Activated naive CD8-positive, alpha-beta T cell treated with anti-CD3 and anti-CD28 coated beads, Interleukin-2, amount 10 ng/mL, durations not matched to agents 7 days and 5 days (primary cell): ENCODE measurements around the gene PUS7. TPM values are rescaled to one million over a fixed set of nuclear protein-coding genes. Genes with fewer than 3 reads are reported as not detected.
"Not testable (repeated sequence)": the region's sequence is repeated elsewhere in the genome, so short reads cannot be mapped to it uniquely, and the experiment has no call there.

Experiments used
- ATAC-seq: fragments of 150-1000 bp; cut with Tn5 transposase; one replicate; pipeline ENCODE4 v1.10.0; 2021; ENCODE audit warnings: low read depth, moderate library complexity
- POLR2A ChIA-PET: fragments of 350-600 bp; sonication (Branson Sonifier 250); formaldehyde crosslinking; loops from one replicate; lab custom pipeline; 2021; ENCODE audit warnings: antibody characterized with exemption; lab: Charles Lee
- DNase-seq: peaks from one replicate; pipeline ENCODE4 v3.0.0; 2021
- H3K27ac Mint-ChIP-seq: one replicate; pipeline ENCODE4 v1.8.0; 2022; ENCODE audit warnings: mild to moderate bottlenecking, mixed read lengths
- H3K27me3 Mint-ChIP-seq: one replicate; pipeline ENCODE4 v1.8.0; 2022; ENCODE audit warnings: mild to moderate bottlenecking, moderate library complexity, mixed read lengths
- H3K36me3 Mint-ChIP-seq: one replicate; pipeline ENCODE4 v1.8.0; 2021; ENCODE audit warnings: mild to moderate bottlenecking, mixed read lengths
- H3K4me1 Mint-ChIP-seq: one replicate; pipeline ENCODE4 v1.8.0; 2021; ENCODE audit warnings: mixed read lengths
- H3K4me3 Mint-ChIP-seq: one replicate; pipeline ENCODE4 v1.8.0; 2022; ENCODE audit warnings: mild to moderate bottlenecking, moderate library complexity, mixed read lengths
- H3K9me3 Mint-ChIP-seq: one replicate; pipeline ENCODE4 v1.8.0; 2021; ENCODE audit warnings: mixed read lengths
- total RNA-seq, 2 experiments: library from RNA; stranded (reverse); gene quantifications; one replicate each; pipeline ENCODE4 v1.2.3, GENCODE V29; 2021

The PUS7 gene
- total RNA-seq, result 1 to 10 TPM; 8.2 to 9.0 TPM

DNA sequence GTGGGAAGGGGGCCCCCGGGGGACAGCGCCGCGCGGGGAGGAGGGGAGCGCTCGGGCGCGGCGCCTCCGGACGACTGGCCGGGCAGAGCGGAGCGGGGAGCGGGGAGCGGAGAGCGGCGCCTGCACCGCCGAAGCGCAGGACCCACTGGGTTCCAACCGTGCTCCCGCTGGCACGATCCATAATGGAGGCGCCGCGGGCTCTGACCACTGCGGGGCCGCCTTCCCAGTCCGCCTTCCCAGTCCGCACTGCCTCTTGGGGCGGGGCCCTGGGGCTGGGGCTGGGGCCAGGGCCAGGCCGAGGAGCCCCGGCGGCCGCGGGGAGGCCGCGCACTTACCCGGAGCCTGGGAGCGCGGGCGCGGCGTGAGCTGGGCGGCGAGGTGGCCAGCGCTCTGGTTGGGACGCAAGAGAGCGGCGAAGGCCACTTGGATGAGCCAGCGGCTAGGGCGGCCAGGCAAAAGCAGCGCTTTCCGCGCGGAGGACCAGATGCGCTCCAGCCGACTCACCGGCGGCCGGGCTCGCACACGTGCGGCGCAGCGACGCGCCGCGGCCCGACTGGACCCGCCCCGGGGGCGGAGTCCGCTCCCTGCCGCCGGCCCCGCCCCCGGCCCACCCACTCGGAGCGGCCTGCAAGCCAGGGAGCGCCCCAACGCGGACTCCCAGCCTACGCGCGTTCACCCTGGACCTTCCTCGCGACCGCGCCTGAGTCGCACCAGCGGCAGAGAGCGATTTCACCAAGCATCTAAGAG is at the start of gene PUS7:
PUS7 (minus strand) TSS at position 555 of the 747 bp plus-strand sequence. CDS start 13,759 bp downstream, outside the sequence.
- peak within 1 kb of the TSS; percentile 95 for H3K27ac Mint-ChIP-seq
- POLR2A ChIA-PET, result interaction anchor here (2.1 kb wide), 1 partner anchor 10 kb away, joined by 5 read pairs; no protein-coding TSS in a partner anchor
- peak; percentile 91 for ATAC-seq

DNA sequence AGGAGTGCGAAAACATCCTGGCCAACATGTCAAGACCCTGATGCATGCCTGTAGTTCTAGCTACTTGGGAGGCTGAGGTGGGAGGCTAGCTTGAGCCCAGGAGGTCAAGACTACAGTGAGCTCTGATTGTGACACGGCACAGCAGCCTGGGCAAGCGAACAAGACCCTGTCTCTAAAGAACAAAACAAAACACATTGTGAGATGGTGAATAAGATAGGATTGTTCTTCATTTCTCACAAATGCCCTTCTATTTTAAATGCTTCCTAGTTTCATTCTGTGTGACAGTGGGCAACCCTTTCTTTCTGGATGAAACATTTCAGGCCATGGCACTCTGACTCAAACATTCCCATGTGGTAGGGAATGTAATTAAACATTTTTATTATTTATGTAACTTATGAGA is 45.8 kb upstream of the PUS7 start:
- no peaks in the 10 kb centered on the region for H3K9me3 Mint-ChIP-seq
- H3K4me3 Mint-ChIP-seq, result no peak overlapping the region
- H3K36me3 Mint-ChIP-seq, result peaks cover 31% of the 10 kb centered on the region
- no peaks in the 10 kb centered on the region for H3K4me1 Mint-ChIP-seq
- H3K27ac Mint-ChIP-seq, result no peak overlapping the region
- no peaks in the 10 kb centered on the region for H3K27me3 Mint-ChIP-seq
- ATAC-seq (no peak), DNase-seq (no peak)
- POLR2A ChIA-PET, result no interaction called here

More for the DNA sequence above, at the start of gene PUS7:
- DNase-seq, result peak; percentile 80
- Mint-ChIP-seq H3K9me3 (no peaks in the 10 kb centered on the region), H3K4me1 (peaks cover 14% of the 10 kb centered on the region), H3K4me3 (peak within 1 kb of the TSS; percentile 97), H3K27me3 (no peaks in the 10 kb centered on the region), H3K36me3 (peaks cover 5% of the 10 kb centered on the region)

DNA sequence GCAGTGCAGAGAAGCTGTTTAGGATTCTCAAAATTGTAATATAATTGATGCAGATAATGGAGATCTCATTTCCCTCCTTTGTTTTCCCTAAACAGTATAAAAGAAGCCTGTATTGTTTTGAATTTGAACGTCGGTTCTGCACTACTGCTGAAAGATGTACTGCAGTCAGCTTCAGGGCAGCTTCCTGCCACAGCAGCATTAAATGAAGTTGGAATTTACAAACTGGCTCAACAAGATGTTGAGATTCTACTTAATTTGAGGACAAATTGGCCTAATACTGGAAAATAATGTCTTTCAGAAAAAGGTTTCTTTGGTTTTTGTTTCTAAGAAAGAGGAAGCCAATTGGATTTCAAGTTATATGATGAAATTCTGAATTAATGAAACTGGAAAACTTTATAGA is 45.0 kb upstream of the PUS7 start:
- H3K4me1 Mint-ChIP-seq, result no peaks in the 10 kb centered on the region
- no peaks in the 10 kb centered on the region for H3K27me3 Mint-ChIP-seq
- H3K27ac Mint-ChIP-seq, result no peak overlapping the region
- H3K4me3 Mint-ChIP-seq, result no peak overlapping the region
- peaks cover 36% of the 10 kb centered on the region for H3K36me3 Mint-ChIP-seq
- ATAC-seq (no peak), DNase-seq (no peak)
- POLR2A ChIA-PET, result no interaction called here
- no peaks in the 10 kb centered on the region for H3K9me3 Mint-ChIP-seq

DNA sequence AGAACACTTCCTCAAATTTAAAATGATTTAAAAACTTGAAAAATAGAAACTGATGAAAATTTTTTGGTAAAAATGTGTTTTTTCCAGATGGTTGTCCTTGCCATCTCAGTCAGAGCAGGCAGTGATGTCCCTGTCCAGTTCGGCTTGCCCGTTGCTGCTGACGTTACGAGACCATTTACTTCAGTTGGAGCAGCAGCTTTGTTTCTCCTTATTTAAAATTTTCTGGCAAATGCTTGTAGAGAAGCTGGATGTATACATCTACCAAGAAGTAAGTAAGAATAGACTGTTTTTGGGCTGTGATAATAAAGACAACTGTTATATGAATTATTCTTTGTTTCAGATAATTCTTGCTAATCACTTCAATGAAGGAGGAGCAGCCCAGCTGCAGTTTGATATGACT is 43.1 kb upstream of the PUS7 start:
- Mint-ChIP-seq H3K36me3 (peaks cover 35% of the 10 kb centered on the region), H3K4me3 (no peak overlapping the region), H3K4me1 (no peaks in the 10 kb centered on the region), H3K27ac (no peak overlapping the region), H3K27me3 (no peaks in the 10 kb centered on the region), H3K9me3 (no peaks in the 10 kb centered on the region)
- ATAC-seq (no peak), DNase-seq (no peak)
- POLR2A ChIA-PET, result no interaction called here

DNA sequence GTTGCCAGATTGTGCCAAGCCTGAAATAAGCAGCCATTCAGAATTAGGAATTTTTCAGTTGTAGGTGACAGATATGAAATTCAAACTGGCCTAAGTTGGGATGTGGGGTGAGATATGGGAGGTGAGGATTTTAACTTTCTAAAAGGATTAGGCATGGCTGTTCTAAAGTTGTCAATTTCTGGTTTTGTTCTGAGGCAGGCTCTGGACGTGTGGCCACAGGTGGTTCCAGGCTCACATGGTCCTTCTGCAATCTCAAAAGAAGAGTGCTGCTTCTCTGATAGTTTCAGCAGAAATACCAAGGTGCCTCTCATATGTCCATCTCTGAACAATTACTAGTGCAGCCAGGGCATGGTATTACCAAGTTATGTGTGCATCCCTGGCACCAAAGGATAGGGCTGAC is 37.9 kb upstream of the PUS7 start:
- no peak overlapping the region for H3K4me3 Mint-ChIP-seq
- ATAC-seq (no peak), DNase-seq (no peak)
- H3K36me3 Mint-ChIP-seq, result peaks cover 30% of the 10 kb centered on the region
- H3K27me3 Mint-ChIP-seq, result no peaks in the 10 kb centered on the region
- no peaks in the 10 kb centered on the region for H3K4me1 Mint-ChIP-seq
- POLR2A ChIA-PET, result no interaction called here
- no peaks in the 10 kb centered on the region for H3K9me3 Mint-ChIP-seq
- H3K27ac Mint-ChIP-seq, result no peak overlapping the region

GRCh38 chr7:105538339-105538738 is 16.3 kb upstream of the PUS7 start:
- Mint-ChIP-seq H3K27me3 (no peaks in the 10 kb centered on the region), H3K27ac (no peak overlapping the region)
- POLR2A ChIA-PET, result no interaction called here

DNA sequence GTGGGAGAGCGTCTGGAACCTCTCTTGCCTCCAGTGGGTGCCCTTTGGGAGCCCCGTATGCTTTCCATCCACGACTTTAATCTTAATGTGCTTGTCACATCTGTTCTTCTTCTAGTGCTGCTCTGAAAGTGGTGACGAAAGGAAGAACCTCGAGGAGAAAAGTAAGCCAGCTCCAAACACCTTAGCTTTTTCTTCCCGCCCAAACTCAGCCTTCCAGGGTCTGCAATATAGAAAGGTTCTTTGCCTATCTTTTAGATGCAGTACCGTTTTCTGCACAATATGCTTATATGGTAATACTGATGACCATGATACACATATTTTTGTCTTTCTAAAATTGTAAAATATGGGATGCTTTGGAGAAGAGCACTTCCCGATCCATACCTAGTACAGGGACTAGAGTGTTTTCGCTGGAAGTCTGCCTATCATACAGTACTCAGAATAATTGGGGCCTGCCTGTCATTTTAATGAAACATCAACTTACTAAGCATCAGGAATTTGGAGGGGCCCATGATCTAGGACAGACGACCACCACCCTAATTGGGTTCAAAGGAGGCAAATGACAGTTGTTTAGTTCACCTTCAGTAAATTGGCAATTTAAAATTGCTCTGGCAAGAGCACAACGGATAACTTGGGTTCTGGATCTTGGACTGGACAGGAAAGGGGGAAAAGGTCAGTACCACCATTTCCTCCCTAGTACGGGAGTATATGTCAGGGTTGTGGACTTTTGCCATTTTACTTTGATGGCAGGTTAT is 10.8 kb upstream of the PUS7 start:
- no peak for ATAC-seq
- DNase-seq, result no peak
- Mint-ChIP-seq H3K36me3 (peaks cover 6% of the 10 kb centered on the region), H3K4me3 (peak overlapping the region; percentile 90), H3K27ac (peak overlapping the region; percentile 91), H3K9me3 (no peaks in the 10 kb centered on the region), H3K27me3 (no peaks in the 10 kb centered on the region), H3K4me1 (peaks cover 19% of the 10 kb centered on the region)
- POLR2A ChIA-PET, result interaction anchor here (0.6 to 2.0 kb wide), 7 partner anchors 10 to 549 kb away, joined by 3 to 10 read pairs (median 5); partner anchors contain the start of gene SRPK2

More at GRCh38 chr7:105538339-105538738, 16.3 kb upstream of the PUS7 start:
- Mint-ChIP-seq H3K9me3 (no peaks in the 10 kb centered on the region), H3K36me3 (peaks cover 24% of the 10 kb centered on the region), H3K4me1 (peaks cover 6% of the 10 kb centered on the region), H3K4me3 (no peak overlapping the region)
- DNase-seq (no peak), ATAC-seq (no peak)

GRCh38 chr7:105531792-105532671 is 10.0 kb upstream of the PUS7 start, which contains the start of gene RINT1:
Gene RINT1, plus strand, starts transcription at chr7:105532201. Its CDS starts 115 bp downstream, at chr7:105532316.
- POLR2A ChIA-PET, result interaction anchor here (0.5 to 2.0 kb wide), 23 partner anchors 9 to 591 kb away, joined by 3 to 10 read pairs (median 4); partner anchors contain the start of genes PUS7 and SRPK2
- Mint-ChIP-seq H3K36me3 (peaks cover 6% of the 10 kb centered on the region), H3K27me3 (no peaks in the 10 kb centered on the region), H3K9me3 (no peaks in the 10 kb centered on the region), H3K4me3 (peak within 1 kb of the TSS; percentile 90), H3K27ac (peak within 1 kb of the TSS; percentile 91), H3K4me1 (peaks cover 19% of the 10 kb centered on the region)
- DNase-seq (peak; percentile 88), ATAC-seq (peak; percentile 96)

- H3K27me3 Mint-ChIP-seq, result no peaks in the 10 kb centered on the region
- peaks cover 4% of the 10 kb centered on the region for H3K36me3 Mint-ChIP-seq
- DNase-seq (no peak), ATAC-seq (no peak)
- no peak overlapping the region for H3K27ac Mint-ChIP-seq
- POLR2A ChIA-PET, result interaction anchor here (0.7 kb wide), 1 partner anchor 517 kb away, joined by 3 read pairs; the partner anchor contains the start of gene KMT2E
- H3K9me3 Mint-ChIP-seq, result no peaks in the 10 kb centered on the region
- H3K4me1 Mint-ChIP-seq, result peaks cover 19% of the 10 kb centered on the region
- H3K4me3 Mint-ChIP-seq, result peak overlapping the region; percentile 42
Measured at GRCh38 chr7:105530546-105530945, 8.5 kb upstream of the PUS7 start.

DNA sequence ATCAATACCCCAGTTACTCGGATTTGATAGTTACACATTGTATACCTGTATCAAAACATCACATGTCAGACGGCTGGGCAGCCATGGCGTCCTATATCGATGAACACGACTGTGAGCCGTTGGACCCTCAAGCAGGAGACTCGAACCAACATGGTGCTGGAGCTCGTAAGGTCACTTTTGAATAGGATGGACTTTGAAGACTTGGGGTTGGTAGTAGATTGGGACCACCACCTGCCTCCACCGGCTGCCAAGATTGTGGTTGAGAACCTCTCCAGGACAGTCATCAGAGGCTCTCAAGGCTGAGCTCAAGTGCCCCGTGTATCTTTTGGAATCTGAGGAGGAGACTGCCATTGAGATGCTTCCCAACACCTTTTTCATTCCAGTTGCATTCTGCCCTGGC is 8.1 kb upstream of the PUS7 start:
- Mint-ChIP-seq H3K27ac (no peak overlapping the region), H3K4me3 (peak overlapping the region; percentile 42), H3K9me3 (no peaks in the 10 kb centered on the region), H3K27me3 (no peaks in the 10 kb centered on the region), H3K36me3 (peaks cover 4% of the 10 kb centered on the region), H3K4me1 (peaks cover 19% of the 10 kb centered on the region)
- DNase-seq, result no peak
- POLR2A ChIA-PET, result interaction anchor here (0.7 kb wide), 1 partner anchor 516 kb away, joined by 3 read pairs; the partner anchor contains the start of gene KMT2E
- ATAC-seq, result no peak

- ATAC-seq, H3K4me3 Mint-ChIP-seq, H3K9me3 Mint-ChIP-seq, H3K27ac Mint-ChIP-seq, DNase-seq, H3K4me1 Mint-ChIP-seq, H3K36me3 Mint-ChIP-seq, H3K27me3 Mint-ChIP-seq, POLR2A ChIA-PET: not testable (repeated sequence)
Measured at GRCh38 chr7:105527737-105528136, 5.7 kb upstream of the PUS7 start.

DNA sequence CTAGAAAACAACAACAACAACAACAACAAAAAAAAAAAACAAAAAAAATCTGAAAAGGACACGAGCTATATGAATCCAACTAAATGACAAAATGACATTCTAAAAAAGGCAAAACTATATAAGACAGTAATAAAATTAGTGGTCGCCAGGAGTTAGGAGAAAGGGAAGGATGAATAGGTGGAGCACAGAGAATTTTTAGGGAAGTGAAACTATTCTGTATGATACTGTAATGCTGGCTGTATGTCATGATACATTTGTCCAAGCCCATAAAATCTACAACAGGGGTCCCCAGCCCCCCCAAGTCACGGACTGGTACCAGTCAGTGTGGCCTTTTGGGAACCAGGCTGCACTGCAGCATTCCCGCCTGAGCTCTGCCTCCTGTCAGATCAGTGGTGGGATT is 2.8 kb upstream of the PUS7 start:
- no peaks in the 10 kb centered on the region for H3K27me3 Mint-ChIP-seq
- no peaks in the 10 kb centered on the region for H3K9me3 Mint-ChIP-seq
- POLR2A ChIA-PET, result no interaction called here
- H3K4me3 Mint-ChIP-seq, result no peak overlapping the region
- ATAC-seq (no peak), DNase-seq (no peak)
- H3K27ac Mint-ChIP-seq, result no peak overlapping the region
- H3K36me3 Mint-ChIP-seq, result peaks cover under 1% of the 10 kb centered on the region
- H3K4me1 Mint-ChIP-seq, result peaks cover 11% of the 10 kb centered on the region
